GM13976 (cell line): ENCODE data around the gene C4orf50.

Experiments used
- DNase-seq: peaks from one replicate; pipeline ENCODE4 v3.0.0; 2012; ENCODE audit warnings: low spot score
- in situ Hi-C: fragments of 300-500 bp; cut with MboI; formaldehyde crosslinking; loops from one replicate; pipeline ENCODE4 v1.12.0; 2022; ENCODE audit warnings: low sequenced_read_pairs, mixed read lengths, inconsistent platforms; ENCODE audit not compliant: unreplicated experiment
- TF ChIP-seq, protein P1 (sequence below): IDR thresholded peaks from 2 replicates; pipeline ENCODE4 v1.5.1; 2012; ENCODE audit warnings: borderline replicate concordance, mild to moderate bottlenecking; ENCODE audit not compliant: insufficient read depth; ENCODE audit errors: extremely low read depth, missing control alignments, control extremely low read depth

Gene C4orf50

DNA sequence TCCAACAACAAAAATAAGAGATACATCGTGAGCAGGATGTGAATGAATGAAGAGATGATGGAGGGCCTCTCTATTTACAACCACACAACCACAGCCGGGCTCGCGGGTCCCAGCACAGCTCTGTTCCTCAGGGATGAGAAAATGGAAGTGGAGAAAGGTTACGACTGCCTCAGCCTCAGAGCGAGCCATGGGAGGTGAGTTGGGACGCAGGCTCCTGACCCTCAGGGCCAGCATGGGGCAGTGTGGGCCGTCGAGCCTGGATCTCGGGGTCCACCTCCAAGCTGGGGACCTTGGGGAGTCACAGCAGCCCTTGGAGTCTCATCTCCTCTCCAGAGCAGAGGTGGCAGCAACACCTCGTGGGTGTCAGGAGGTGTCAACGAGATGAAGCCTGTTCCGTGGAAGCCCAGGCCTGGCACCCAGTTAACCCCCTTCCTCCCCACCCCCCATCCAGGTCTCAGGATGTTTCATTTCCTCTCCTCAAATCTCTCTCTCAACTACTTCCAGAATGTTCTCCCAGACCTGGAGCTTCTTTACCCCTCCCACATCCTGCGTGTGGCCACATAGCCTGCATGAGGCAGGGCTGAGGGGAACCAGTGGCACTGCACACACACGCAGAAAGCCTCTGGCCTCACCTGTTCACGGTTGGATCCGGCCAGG is 25.9 kb downstream of the C4orf50 start:
- in situ Hi-C loops, result no loop called here
- DNase-seq, result no peak
- TF ChIP-seq, protein P1, sequence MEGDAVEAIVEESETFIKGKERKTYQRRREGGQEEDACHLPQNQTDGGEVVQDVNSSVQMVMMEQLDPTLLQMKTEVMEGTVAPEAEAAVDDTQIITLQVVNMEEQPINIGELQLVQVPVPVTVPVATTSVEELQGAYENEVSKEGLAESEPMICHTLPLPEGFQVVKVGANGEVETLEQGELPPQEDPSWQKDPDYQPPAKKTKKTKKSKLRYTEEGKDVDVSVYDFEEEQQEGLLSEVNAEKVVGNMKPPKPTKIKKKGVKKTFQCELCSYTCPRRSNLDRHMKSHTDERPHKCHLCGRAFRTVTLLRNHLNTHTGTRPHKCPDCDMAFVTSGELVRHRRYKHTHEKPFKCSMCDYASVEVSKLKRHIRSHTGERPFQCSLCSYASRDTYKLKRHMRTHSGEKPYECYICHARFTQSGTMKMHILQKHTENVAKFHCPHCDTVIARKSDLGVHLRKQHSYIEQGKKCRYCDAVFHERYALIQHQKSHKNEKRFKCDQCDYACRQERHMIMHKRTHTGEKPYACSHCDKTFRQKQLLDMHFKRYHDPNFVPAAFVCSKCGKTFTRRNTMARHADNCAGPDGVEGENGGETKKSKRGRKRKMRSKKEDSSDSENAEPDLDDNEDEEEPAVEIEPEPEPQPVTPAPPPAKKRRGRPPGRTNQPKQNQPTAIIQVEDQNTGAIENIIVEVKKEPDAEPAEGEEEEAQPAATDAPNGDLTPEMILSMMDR, result no peak

DNA sequence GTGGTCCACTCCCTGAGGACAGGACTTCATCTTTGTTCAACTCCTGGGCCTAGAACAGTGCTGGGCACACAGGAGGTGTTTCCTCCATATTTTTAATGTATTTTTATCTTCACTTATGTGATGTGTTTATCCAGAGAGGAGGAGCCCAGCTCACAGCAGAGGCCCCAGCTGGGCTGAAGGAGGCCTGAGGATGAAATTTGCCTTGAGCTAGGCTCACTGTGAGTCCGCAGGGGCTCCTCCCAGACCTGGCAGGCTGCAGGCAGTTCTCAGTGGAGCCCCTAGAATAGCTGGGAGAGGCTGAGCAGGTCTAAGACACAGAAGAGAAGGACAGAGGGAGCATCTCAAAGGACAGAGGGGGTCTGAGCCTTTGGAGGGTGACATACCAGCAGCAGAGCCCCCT is 26.8 kb downstream of the C4orf50 start:
- in situ Hi-C loops, result no loop called here
- TF ChIP-seq, protein P1, result no peak
- no peak for DNase-seq

DNA sequence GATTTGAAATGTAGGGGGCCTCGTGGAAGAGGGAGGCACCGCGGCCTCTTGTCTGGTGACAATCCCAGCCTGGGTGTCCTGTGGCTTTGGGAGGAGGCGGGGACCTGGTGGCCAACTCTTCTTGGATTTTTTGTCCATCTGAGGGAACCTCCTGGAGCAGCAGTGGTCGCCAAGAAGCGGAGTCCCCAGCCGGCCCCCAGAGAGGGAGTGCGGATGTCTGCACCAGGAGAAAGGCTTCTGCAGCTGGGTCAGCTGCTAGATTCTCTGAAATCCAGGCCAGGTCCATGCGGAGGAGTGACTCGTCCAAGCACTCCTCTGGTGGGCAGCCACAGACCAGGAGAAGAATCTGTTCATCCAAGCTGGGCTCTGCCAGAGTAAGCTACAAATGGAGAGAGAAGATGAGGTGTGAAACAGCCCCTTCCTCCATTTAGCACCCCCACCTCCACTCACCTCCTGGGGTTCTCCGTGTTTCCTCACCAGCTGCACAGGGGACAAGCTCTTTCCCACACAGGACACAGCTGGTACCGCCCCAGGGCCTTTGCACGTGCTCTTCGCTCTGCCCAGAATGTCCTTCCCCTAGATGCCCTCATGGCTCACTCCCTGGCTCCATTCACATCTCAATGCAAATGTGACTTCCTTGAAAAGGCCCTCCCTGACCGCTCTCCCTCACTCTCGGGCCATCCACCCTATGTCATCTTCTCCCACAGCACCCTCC is 27.6 kb downstream of the C4orf50 start:
- TF ChIP-seq, protein P1, result no peak
- in situ Hi-C loops, result no loop called here
- no peak for DNase-seq

DNA sequence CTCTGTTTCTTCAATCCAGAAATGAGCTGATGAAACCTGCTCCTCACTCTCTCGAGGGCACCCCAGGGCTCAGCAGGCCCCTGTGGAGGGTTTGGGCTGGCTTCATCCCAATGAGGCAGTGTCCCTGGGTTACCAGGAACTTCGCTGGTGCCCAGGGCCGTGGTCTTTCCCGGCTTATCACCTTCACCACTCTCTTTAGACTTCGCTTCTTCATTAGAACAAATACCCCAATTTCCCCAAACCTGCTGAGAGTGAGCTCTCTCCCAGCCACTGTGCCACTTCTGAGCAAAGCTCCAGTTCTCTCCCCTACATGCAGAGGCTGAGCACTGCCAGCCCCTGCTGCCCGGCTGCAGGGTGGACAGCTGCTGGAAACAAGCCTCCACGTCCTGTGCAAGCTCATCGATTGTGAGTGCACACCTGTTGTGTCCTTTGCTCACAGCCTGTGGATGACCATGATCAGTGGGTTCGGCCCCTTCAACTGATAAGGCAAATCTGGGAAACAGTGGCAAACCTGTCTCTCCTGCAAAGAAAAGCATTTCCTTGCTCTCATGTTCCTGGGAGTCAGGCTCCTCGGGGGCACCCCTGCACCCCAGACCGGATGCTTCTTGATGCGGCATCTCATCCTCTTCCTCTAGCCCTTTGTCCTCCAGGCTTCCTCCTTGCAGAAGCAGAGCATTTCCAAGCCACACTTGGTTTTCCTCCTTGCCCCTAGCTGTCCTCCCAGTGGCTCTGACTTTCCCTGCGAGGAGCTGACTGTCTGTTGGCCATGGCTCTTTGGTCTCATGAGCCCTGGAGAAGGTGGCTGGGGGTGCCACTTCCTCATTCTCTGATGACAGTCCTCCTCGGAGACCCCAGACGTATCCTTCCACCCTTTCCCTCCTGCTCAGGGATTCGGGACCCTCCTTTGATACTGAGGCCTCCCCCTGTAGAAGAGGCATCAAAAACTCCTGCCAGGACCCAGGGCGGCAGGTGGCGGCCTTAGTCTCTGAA is 28.7 kb downstream of the C4orf50 start:
- TF ChIP-seq, protein P1, result no peak
- DNase-seq, result no peak
- in situ Hi-C loops, result no loop called here

DNA sequence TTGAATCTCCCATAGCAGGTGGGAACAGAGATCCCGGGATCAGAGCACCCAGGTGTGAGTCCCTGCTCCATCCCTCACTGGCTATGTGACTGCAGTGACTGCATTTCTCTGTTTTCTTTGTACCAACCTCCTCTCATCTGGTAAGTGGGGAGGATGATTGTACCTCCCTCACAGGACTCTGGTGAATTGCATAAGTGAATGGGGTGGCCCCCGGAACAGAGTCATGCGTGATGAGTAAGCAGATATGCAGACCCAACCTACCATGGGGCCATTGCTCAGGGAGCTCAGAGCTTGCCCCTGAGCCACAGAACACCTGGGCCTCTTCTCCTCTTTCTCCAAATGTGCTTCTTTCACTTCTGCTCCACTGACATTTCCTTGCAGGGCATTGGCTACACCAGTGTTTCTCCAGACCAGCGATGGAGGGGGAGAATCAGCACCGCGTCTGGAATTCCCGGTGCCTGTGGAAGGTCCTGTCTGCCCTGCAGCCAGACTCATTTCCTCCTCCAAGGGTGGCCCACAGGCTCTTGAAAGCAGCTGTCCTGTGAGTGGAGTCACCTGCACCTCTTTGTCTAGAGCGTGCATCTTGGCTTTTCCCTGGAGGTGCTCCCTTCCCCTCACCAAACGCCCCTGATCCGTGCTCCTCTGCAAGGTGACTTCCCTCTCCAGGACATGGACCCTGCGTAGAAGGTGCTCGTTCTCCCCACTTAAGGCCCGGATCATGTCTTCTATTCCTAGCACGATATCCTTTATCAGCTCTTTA is 30.0 kb downstream of the C4orf50 start:
- DNase-seq, result no peak
- TF ChIP-seq, protein P1, result no peak
- in situ Hi-C loops, result no loop called here

DNA sequence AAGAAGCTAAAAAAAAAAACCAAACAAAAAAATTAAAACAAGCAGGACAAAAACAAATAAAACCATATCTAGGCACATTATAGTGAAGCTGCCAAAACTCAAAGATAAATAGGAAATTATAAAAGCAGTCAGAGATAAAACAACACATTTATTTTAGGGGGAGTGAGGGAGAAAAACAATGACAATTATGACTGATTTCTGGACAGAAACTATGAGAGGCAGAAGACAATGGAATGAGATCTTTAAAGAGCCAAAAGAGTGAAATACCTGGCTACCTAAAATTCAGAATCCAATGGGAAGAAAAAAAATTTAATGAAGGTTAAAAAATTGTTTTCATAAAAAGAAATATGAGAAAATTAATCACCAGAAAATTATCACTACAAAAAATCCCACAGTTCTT is 33.4 kb downstream of the C4orf50 start:
- TF ChIP-seq, protein P1, result no peak

More for the DNA sequence above, 33.4 kb downstream of the C4orf50 start:
- in situ Hi-C loops, result no loop called here
- no peak for DNase-seq
